Measurements from ENCODE around the gene NTRK2.

- TF ChIP-seq CTCF (tag by site-specific recombination; IDR thresholded peaks at IDR 0.05) (no peak), REST (tag by site-specific recombination; IDR thresholded peaks at IDR 0.05) (no peak), ZNF121 (tag by site-specific recombination; IDR thresholded peaks at IDR 0.05) (no peak), SALL2 (tag by site-specific recombination; IDR thresholded peaks at IDR 0.05; ENCODE audit: borderline replicate concordance) (no peak), ZFP37 (tag by site-specific recombination; IDR thresholded peaks at IDR 0.05) (no peak), PRDM10 (tag by site-specific recombination; IDR thresholded peaks at IDR 0.05) (no peak), ZNF114 (tag by site-specific recombination; IDR thresholded peaks at IDR 0.05) (no peak), ZNF274 (IDR thresholded peaks at IDR 0.05; ENCODE audit: low read length) (no peak), ZNF274 (tag by site-specific recombination; IDR thresholded peaks at IDR 0.05; ENCODE audit: borderline replicate concordance) (no peak), ZNF302 (tag by site-specific recombination; IDR thresholded peaks at IDR 0.05; ENCODE audit: low read depth) (no peak), ZNF830 (tag by site-specific recombination; IDR thresholded peaks at IDR 0.05; ENCODE audit: low read depth) (no peak), TCF7L2 (IDR thresholded peaks at IDR 0.05; ENCODE audit: borderline replicate concordance, low read depth, low read length) (no peak)
Measured at GRCh38 chr9:84772511-84772910, 103.0 kb downstream of the NTRK2 start.

Measured in HEK293 (cell line).